HT-29 (cell line): ENCODE measurements around the gene PITRM1. TPM values are rescaled to one million over a fixed set of nuclear protein-coding genes. Genes with fewer than 3 reads are reported as not detected.
"Not testable (repeated sequence)": the region's sequence is repeated elsewhere in the genome, so short reads cannot be mapped to it uniquely, and the experiment has no call there.

ENCODE experiments used
- DNase-seq: peaks from one replicate; pipeline ENCODE4 v3.0.0-alpha.2; 2015; ENCODE audit warnings: low spot score
- total RNA-seq: library from RNA; depleted of rRNA; stranded (reverse); fragments of >200 nt; shearing (Covaris generic); gene quantifications from 2 replicates; pipeline ENCODE4 v1.2.3, GENCODE V29; 2014

The PITRM1 gene
- total RNA-seq, 1 experiment from 2014 or later = 80.7 TPM

DNA sequence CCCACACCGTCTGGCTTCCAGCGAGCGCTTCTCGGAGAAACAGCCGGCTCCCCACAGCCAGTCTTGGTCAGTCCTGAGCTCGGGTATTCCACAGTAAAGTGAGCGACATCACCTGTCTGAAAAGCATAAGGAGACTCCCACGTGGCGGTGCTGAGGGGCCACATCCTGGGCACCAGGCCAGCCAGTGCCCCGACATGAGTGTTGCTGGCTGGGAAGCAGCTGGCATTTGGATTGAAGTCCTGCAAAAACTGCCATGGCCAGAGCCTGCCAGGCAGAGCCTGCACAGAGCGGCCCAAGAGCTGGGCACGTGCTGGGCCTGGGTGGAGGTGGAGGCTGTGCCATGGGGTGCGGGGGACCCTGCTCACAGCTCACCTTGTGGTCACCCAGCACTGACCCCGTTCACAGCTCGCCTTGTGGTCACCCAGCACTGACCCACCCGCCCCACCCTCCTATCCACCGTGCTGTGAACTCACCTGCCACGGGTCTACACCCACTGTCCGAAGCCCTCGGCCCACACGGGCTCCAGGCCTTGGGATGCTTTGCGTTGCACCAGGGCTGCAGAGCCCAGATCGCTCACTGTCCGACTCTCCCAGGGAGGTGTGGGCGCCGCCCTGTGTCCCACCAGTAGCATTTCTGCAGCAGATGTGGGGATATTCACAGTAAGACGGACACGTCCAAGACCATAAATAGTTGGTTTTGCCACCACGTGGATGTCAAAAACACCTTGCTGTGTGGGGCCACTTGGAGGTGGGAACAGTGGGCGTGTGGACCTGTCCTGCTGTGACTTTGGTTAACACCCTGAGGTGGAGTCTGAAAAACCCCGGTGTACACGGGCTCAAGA, 48.8 kb downstream of the PITRM1 start:
- DNase-seq = no peak

GRCh38 chr10:3122486-3123205, 49.9 kb downstream of the PITRM1 start:
- DNase-seq = no peak

- DNase-seq = no peak
These were observed 50.5 kb downstream of the PITRM1 start for GRCh38 chr10:3122034-3122433.

DNA sequence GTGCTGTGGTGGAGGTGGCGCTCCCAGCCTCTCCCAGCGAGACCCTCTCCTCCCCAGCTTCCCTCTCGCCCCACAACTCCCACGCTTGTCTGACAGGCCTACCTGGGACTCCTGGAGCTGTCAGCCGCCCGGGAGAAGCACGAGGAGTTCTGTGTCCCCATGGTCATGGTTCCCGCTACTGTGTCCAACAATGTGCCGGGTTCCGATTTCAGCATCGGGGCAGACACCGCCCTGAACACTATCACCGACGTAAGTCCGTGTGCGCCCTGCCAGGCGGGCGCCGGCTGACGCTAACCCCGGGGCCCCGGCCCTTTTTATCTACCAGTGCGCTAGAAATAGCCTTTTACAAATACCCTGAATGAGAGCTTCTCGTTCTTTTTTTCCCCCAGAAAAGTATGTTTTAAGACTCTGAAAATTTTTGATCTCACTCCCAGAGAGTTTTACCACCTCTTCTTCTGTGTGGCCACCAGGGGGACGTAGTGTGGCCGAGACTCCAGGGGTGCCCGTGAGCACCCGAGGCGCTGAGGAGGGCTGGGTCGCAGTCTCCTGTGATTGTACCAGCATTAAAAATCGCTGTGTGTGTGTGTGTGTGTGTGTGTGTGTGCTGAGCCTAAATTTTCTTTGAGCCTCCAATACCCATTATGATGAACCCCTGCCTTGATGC, 52.7 kb downstream of the PITRM1 start:
- peak; percentile 30 for DNase-seq

DNA sequence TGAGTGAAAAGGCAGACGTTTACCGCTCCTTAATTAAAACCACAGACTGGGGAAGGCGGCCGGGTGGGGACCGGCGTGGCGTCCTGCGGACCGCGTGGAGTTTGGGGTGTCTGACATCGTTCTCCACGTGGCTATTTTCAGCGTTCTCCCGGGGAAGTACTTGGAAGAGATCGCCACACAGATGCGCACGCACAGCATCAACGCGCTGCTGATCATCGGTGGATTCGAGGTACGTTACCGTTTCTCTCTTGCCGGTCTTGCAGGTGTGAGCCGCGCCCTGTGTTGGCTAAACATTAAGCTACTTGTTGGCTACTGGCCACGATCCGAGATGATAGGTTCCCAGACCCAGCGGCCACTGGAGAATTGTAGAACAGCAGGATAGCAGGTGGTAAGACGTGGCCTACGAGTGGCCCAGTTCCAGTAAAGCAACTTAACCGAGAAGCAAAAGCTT, 53.9 kb downstream of the PITRM1 start:
- DNase-seq = no peak

DNA sequence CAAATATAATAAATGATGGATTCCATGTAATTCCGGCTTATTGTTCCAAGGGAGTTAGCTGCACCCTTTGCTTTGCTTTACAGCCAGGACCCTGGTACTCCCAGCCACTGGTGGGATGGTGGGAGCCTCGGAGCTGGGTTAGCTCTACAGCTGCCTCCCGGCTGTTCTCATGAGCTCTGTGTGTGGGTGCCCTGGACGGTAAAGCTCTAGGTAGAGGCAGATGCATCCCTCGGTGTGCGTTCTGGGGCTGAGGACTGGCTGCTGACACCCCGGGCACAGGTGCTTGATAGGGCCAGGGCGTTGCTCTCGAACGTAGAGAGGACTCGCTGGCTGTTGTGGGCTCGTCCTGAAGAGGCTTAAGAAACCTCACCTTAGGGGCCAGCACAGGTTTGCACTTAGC, 55.1 kb downstream of the PITRM1 start:
- no peak for DNase-seq

- no peak for DNase-seq
These were observed 56.0 kb downstream of the PITRM1 start for GRCh38 chr10:3116508-3117100.

DNA sequence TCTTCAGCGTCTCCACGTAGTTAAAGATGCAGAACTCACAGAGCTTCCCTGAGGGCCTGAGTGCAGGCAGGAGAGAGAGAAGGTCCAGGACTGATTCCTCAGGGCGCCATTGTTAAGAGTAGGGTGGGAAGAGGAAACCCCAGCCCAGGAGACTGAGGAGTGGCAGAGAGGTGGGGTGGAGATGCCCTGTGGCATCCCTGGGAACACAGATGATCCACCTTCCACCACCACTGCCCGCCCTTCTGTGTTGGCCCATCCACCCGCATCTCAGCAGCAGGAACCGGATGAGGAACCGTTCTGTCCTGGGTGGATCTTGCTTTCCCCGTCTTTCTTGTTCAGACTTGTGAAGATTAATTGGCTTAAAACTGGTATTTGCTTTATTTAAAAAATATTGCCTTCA, 56.9 kb downstream of the PITRM1 start:
- DNase-seq = no peak

- DNase-seq = no peak
These were observed 59.2 kb downstream of the PITRM1 start for GRCh38 chr10:3113343-3113720.

- no peak for DNase-seq
These were observed 60.9 kb downstream of the PITRM1 start for GRCh38 chr10:3111621-3112163.

GRCh38 chr10:3110782-3111620, 61.6 kb downstream of the PITRM1 start:
- no peak for DNase-seq

GRCh38 chr10:3109633-3110032, 62.9 kb downstream of the PITRM1 start:
- no peak for DNase-seq

DNA sequence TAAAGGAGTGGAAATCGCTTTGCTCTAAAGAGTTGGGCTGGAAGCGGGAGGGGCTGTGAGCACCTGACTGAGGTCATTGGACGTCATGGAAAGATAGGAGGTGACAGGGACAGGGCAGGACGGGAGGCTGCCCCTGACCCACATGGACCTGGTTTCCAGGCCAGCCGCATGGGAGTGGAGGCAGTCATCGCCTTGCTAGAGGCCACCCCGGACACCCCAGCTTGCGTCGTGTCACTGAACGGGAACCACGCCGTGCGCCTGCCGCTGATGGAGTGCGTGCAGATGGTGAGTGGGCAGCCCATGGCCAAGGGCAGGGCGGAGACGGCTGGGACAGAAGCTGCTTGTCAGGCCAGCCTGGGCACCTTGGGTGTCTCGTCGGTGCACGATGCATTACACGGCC, 63.4 kb downstream of the PITRM1 start:
- DNase-seq = no peak

- no peak for DNase-seq
These were observed 63.9 kb downstream of the PITRM1 start for GRCh38 chr10:3108575-3109105.

DNA sequence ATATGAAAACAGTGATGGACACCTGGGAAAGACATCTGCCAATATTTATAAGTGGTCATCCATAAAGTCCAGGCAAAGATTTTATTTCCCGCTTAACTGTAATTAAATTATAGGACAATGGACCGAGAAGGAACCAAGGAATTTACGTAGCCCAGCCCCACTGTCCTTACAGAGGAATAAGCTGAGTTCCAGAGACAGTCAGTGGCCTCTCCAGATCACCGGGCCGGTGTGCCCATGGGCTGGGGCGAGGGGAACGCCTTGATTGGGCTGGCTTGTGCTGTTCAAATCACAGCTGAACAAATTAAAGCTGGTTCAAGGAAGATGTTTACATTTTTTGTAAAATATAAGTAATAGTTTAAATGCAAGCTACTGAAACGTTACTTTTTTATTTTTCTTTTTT, 64.5 kb downstream of the PITRM1 start:
- no peak for DNase-seq

DNA sequence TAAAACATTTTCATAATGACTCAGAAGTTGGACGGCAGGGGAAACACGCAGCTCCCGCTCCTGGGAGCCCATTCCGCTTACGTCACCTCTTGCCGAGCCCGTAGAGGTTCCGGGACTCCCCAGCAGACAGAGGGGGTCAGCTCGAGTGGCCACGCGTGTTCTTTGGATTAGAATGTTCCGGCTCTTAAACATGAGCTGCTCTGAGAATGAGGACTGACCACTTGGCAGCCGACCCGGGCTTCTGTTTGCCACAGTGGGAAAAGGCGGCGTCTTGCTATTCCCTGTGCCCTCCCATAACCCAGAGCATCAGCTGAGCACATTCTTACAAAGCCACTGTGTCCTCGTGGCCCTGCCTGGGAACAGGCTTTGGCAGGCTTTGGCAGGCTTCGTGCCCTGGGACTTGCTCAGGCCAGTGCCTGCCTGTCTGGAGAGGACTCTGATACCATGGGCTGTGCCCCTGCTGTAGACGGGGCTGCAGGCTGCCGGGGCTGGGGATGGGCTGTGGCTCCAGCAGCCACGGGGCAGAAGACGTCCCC, 65.1 kb downstream of the PITRM1 start:
- DNase-seq = no peak

DNA sequence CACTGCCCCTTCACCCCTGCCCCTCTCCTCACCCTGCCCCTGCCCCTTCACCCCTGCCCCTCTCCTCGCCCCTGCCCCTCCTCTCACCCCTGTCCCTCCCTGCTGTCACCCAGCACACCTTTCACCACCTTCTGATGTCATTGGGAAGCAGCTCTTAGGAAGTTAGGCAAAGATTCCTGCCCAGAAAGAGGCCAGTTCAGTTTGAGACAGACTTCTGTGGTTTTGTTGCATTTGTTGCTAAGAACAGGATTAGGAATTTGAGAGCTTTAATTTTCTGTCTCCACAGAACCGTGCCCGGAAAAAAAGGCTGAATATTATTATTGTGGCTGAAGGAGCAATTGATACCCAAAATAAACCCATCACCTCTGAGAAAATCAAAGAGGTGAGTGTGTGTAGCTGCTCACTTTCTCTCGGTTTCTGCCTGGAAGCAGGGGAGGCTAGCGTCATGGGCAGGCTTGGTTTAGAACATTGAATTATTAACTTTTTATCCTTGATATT, 65.6 kb downstream of the PITRM1 start:
- no peak for DNase-seq

GRCh38 chr10:3106328-3106727, 66.3 kb downstream of the PITRM1 start:
- DNase-seq = not testable (repeated sequence)

DNA sequence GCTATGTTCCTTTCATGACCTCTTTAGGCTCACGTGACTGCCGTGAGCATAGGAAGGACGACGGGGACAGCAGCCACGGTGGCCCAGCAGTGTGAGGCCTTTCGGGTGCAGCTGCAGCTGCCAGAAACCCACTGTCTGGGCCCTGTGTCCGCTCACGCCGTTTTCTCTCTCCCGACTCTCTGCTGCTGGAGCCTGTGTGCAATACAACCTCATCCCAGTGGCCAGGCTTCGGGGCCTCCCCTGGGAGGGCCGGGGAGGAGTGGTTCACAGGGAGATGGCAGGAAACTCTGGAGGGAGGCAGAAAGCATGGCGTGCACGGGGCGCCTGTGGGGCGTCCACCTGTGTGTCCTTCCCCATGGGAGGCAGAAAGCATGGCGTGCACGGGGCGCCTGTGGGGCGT, 66.7 kb downstream of the PITRM1 start:
- no peak for DNase-seq

DNA sequence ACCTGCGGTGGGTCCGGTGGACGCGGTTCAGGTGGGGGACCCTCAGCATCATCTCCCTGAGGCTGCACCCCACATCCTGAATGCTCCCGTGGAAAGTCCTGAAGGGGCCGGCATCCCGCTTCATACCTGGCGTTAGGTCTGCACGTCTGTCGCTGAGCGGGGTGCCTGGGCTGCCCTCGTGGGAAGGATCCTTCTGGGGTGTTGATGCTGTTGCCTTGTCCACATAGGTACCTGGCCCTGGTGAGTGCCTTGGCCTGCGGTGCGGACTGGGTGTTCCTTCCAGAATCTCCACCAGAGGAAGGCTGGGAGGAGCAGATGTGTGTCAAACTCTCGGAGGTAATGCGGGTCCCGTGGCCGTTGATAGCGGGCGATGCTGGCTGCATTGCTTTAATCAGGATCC, 67.4 kb downstream of the PITRM1 start:
- DNase-seq = no peak
